HCT116 (cell line): ENCODE results near the gene KCNK1. TPM values are rescaled to one million over a fixed set of nuclear protein-coding genes. Genes with fewer than 3 reads are reported as not detected.

Experiments used
- ATAC-seq: fragments of 200-7000 bp; cut with Tn5 transposase; 2 replicates; pipeline ENCODE4 v1.9.1; 2020; ENCODE audit warnings: mild to moderate bottlenecking, moderate library complexity
- BruUV-seq: library from RNA; stranded (reverse); fragments of 400-500 nt; replicated peaks from 2 replicates; lab custom pipeline; 2021; lab: Mats Ljungman, UMichigan
- CTCF ChIA-PET: fragments of 300-600 bp; sonication (Branson Sonifier 250); formaldehyde crosslinking; loops from one replicate; lab custom pipeline; 2021; ENCODE audit warnings: antibody characterized with exemption; lab: Charles Lee
- POLR2A ChIA-PET: fragments of 300-600, 350-600 bp; sonication (Branson Sonifier 250); formaldehyde crosslinking; loops from one replicate; lab custom pipeline; 2021; ENCODE audit warnings: antibody characterized with exemption; lab: Charles Lee
- RAD21 ChIA-PET, 2 experiments: fragments of 300-600 bp; sonication (Branson Sonifier 250); formaldehyde crosslinking; loops; one replicate each; lab custom pipeline; 2023; ENCODE audit warnings: low total read pairs in 2 of 2; ENCODE audit not compliant: uncharacterized antibody in 2 of 2, unreplicated experiment in 2 of 2, low non-redundant PET in 1 of 2; lab: Charles Lee
- DNase-seq: peaks from one replicate; pipeline ENCODE4 v3.0.0-alpha.2; 2010; ENCODE audit warnings: low read depth, low spot score
- H2AFZ ChIP-seq: fragments of 200-600 bp; shearing (Covaris generic), sonication (generic); 2 replicates; pipeline ENCODE4 v1.6.1; 2017; ENCODE audit warnings: low read depth, mixed run types, mixed read lengths, antibody characterized with exemption, low read length; ENCODE audit not compliant: poor library complexity, severe bottlenecking
- H3K27ac ChIP-seq: 2 replicates; pipeline ENCODE4 v1.5.1; 2012; ENCODE audit warnings: low read depth, low read length
- H3K27me3 ChIP-seq: fragments of 200-600 bp; sonication (generic); 2 replicates; pipeline ENCODE4 v1.6.1; 2016; ENCODE audit warnings: mixed run types, low read length, mixed read lengths; ENCODE audit not compliant: insufficient read depth
- H3K36me3 ChIP-seq, 2 experiments: fragments of 200-500 bp in 1 of 2; fragments of 200-600 bp in 1 of 2; sonication (Bioruptor generic) in 1 of 2; sonication (generic) in 1 of 2; 2 replicates each; pipeline versions ENCODE4 v1.5.1 to v1.6.1; 2014 to 2016; ENCODE audit warnings: low read length in 2 of 2, inconsistent platforms in 1 of 2, mixed read lengths in 1 of 2, mixed run types in 1 of 2; ENCODE audit not compliant: insufficient read depth in 2 of 2, control insufficient read depth in 1 of 2
- H3K4me1 ChIP-seq, 2 experiments: fragments of 200-600 bp in 1 of 2; sonication (generic) in 1 of 2; 2 replicates each; pipeline versions ENCODE4 v1.5.1 to v1.6.1; 2012 to 2017; ENCODE audit warnings: low read length in 2 of 2, inconsistent platforms in 1 of 2, mild to moderate bottlenecking in 1 of 2, mixed read lengths in 1 of 2, mixed run types in 1 of 2, moderate library complexity in 1 of 2; ENCODE audit not compliant: insufficient read depth in 2 of 2, control insufficient read depth in 1 of 2
- H3K4me2 ChIP-seq: fragments of 200-600 bp; sonication (generic); 2 replicates; pipeline ENCODE4 v1.6.1; 2017; ENCODE audit warnings: mixed run types, low read length, mixed read lengths
- H3K4me3 ChIP-seq, 2 experiments: fragments of 200-600 bp in 1 of 2; sonication (generic) in 1 of 2; replicated peaks in 1 of 2; 2 replicates each; pipeline ENCODE4 v1.5.1; 2011 to 2016; ENCODE audit warnings: low read length in 2 of 2, control low read depth in 1 of 2, low read depth in 1 of 2, mild to moderate bottlenecking in 1 of 2, mixed read lengths in 1 of 2, mixed run types in 1 of 2
- H3K79me2 ChIP-seq: fragments of 200-600 bp; sonication (generic); 2 replicates; pipeline ENCODE4 v1.6.1; 2017; ENCODE audit warnings: mild to moderate bottlenecking, mixed run types, low read length, moderate library complexity, mixed read lengths; ENCODE audit not compliant: insufficient read depth
- H3K9ac ChIP-seq: fragments of 200-600 bp; sonication (generic); 2 replicates; pipeline ENCODE4 v1.6.1; 2016; ENCODE audit warnings: low read length, mixed read lengths
- H3K9me2 ChIP-seq: fragments of 200-600 bp; sonication (generic), shearing (Covaris generic); 2 replicates; pipeline ENCODE4 v1.6.1; 2017; ENCODE audit warnings: mixed run types, mild to moderate bottlenecking, moderate library complexity; ENCODE audit not compliant: insufficient read depth
- H3K9me3 ChIP-seq, 2 experiments: fragments of 200-500 bp in 1 of 2; fragments of 200-600 bp in 1 of 2; sonication (Bioruptor generic) in 1 of 2; sonication (generic) in 1 of 2; 2 replicates each; pipeline ENCODE4 v1.6.1; 2014 to 2017; ENCODE audit warnings: low read length in 2 of 2, mixed read lengths in 2 of 2, inconsistent platforms in 1 of 2, low read depth in 1 of 2, mild to moderate bottlenecking in 1 of 2, mixed run types in 1 of 2, moderate library complexity in 1 of 2; ENCODE audit not compliant: control insufficient read depth in 1 of 2, insufficient read depth in 1 of 2
- H4K20me1 ChIP-seq: fragments of 200-600 bp; sonication (generic), shearing (Covaris generic); 2 replicates; pipeline ENCODE4 v1.6.1; 2017; ENCODE audit warnings: mixed run types, mild to moderate bottlenecking, moderate library complexity; ENCODE audit not compliant: insufficient read depth
- ATF3 ChIP-seq: IDR thresholded peaks from 2 replicates; pipeline ENCODE4 v1.6.1; 2012
- CEBPB ChIP-seq: IDR thresholded peaks from 2 replicates; pipeline ENCODE4 v1.6.1; 2012; ENCODE audit warnings: low read depth
- CTCF ChIP-seq, 3 experiments: fragments of 200-600 bp in 1 of 3; sonication (generic) in 1 of 3; IDR thresholded peaks in 2 of 3; conservative IDR thresholded peaks in 1 of 3; 2 replicates each; pipeline ENCODE4 v1.5.1; 2012 to 2017; ENCODE audit warnings: low read depth in 2 of 3, low read length in 2 of 3, antibody characterized with exemption in 1 of 3, borderline replicate concordance in 1 of 3, control low read depth in 1 of 3, mild to moderate bottlenecking in 1 of 3, mixed read lengths in 1 of 3, mixed run types in 1 of 3, moderate library complexity in 1 of 3; ENCODE audit not compliant: insufficient read depth in 1 of 3
- ELF1 ChIP-seq: IDR thresholded peaks from 2 replicates; pipeline ENCODE4 v1.6.1; 2012; ENCODE audit warnings: low read depth, borderline replicate concordance
- FOSL1 ChIP-seq: IDR thresholded peaks from 2 replicates; pipeline ENCODE4 v1.6.1; 2012; ENCODE audit warnings: low read depth
- POLR2A ChIP-seq: IDR thresholded peaks from 2 replicates; pipeline ENCODE4 v1.7.0; 2011; ENCODE audit warnings: borderline replicate concordance; ENCODE audit not compliant: insufficient read depth, insufficient read length; ENCODE audit errors: extremely low read depth
- REST ChIP-seq: IDR thresholded peaks from 2 replicates; pipeline ENCODE4 v1.6.1; 2012; ENCODE audit warnings: low read depth
- SP1 ChIP-seq: IDR thresholded peaks from 2 replicates; pipeline ENCODE4 v1.6.1; 2012; ENCODE audit warnings: low read depth
- SRF ChIP-seq: IDR thresholded peaks from 2 replicates; pipeline ENCODE4 v1.6.1; 2012; ENCODE audit warnings: low read depth
- intact Hi-C: fragments of 100-400 bp; cut with micrococcal nuclease; formaldehyde crosslinking; loops from 2 replicates; pipeline ENCODE4 v1.10.0; 2022
- total RNA-seq: library from RNA; stranded (reverse); gene quantifications from one replicate; pipeline ENCODE4 v1.2.1, GENCODE V29; 2021; ENCODE audit not compliant: unreplicated experiment
- TF ChIP-seq, protein P1 (sequence below): IDR thresholded peaks from 2 replicates; pipeline ENCODE4 v1.6.1; 2011; ENCODE audit warnings: mild to moderate bottlenecking, low read length, moderate library complexity; ENCODE audit not compliant: insufficient replicate concordance; ENCODE audit errors: extremely low read depth
- TF ChIP-seq, protein P2 (sequence below): IDR thresholded peaks from 2 replicates; pipeline ENCODE4 v1.6.1; 2012

Gene KCNK1
- total RNA-seq, 1 experiment from 2014 or later: 28.4 TPM

DNA sequence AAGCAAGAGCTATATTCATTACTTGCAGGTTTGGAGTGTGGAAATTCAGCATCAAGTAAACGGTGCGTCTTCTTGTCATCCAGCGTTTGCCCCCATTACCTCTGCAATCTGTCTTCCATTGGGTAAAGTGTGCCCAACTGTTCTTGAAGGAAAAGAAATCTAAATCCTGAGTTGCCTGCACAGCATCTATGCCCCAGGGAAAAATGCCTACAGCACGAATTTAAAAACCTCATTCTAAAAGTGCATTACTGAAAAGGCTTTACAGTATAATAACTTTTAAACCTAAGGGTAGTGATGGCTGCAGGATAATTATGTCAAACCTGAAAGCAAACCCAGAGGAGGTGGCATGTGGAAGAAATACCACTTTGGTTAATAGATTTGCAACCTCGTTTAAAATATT is 37.2 kb downstream of the KCNK1 start (continued):
- TF ChIP-seq FOSL1 (no peak), REST (no peak), ELF1 (no peak), CEBPB (no peak), SP1 (no peak), POLR2A (no peak)
- TF ChIP-seq, all 23 proteins: peak for 0

GRCh38 chr1:233651563-233652233 is 37.8 kb downstream of the KCNK1 start:
- Histone ChIP-seq H3K27me3 (no peaks in the 10 kb centered on the region), H3K4me2 (no peak overlapping the region), H3K9me3 (0 out of 4 replicates have a peak, but pooled peaks cover 0 to 4% of the 10 kb centered on the region in 2 experiments), H3K36me3 (no peaks in the 10 kb centered on the region), H3K27ac (no peak overlapping the region), H3K4me3 (no peak overlapping the region), H3K9ac (no peak overlapping the region), H3K79me2 (0 out of 2 replicates have a peak, but pooled peaks cover 6% of the 10 kb centered on the region), H4K20me1 (no peaks in the 10 kb centered on the region), H3K9me2 (no peaks in the 10 kb centered on the region), H2AFZ (no peak overlapping the region), H3K4me1 (peaks cover 25 to 44% of the 10 kb centered on the region in 2 experiments)
- DNase-seq: no peak
- ChIA-PET POLR2A (no interaction called here), CTCF (no interaction called here), RAD21 (no interaction called here)
- BruUV-seq: no TSS peak
- ATAC-seq: no peak
- intact Hi-C loops: no loop called here
- TF ChIP-seq POLR2A: no peak
- TF ChIP-seq, protein P1, sequence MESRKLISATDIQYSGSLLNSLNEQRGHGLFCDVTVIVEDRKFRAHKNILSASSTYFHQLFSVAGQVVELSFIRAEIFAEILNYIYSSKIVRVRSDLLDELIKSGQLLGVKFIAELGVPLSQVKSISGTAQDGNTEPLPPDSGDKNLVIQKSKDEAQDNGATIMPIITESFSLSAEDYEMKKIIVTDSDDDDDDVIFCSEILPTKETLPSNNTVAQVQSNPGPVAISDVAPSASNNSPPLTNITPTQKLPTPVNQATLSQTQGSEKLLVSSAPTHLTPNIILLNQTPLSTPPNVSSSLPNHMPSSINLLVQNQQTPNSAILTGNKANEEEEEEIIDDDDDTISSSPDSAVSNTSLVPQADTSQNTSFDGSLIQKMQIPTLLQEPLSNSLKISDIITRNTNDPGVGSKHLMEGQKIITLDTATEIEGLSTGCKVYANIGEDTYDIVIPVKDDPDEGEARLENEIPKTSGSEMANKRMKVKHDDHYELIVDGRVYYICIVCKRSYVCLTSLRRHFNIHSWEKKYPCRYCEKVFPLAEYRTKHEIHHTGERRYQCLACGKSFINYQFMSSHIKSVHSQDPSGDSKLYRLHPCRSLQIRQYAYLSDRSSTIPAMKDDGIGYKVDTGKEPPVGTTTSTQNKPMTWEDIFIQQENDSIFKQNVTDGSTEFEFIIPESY: no peak
- no peak for TF ChIP-seq CTCF (IDR thresholded peaks at IDR 0.05 in 2 of 3, conservative IDR thresholded peaks at IDR 0.05 in 1 of 3; ENCODE audit: borderline replicate concordance in 1 of 3, insufficient read depth in 1 of 3, low read depth in 2 of 3, low read length in 2 of 3)
- no peak for TF ChIP-seq ATF3
- TF ChIP-seq, protein P2, sequence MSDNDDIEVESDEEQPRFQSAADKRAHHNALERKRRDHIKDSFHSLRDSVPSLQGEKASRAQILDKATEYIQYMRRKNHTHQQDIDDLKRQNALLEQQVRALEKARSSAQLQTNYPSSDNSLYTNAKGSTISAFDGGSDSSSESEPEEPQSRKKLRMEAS: no peak
- TF ChIP-seq REST: no peak
- TF ChIP-seq SRF: no peak
